WTC11 (cell line): ENCODE measurements around the gene KIRREL3. TPM values are rescaled to one million over a fixed set of nuclear protein-coding genes. Genes with fewer than 3 reads are reported as not detected.

ENCODE experiments used
- ATAC-seq: fragments of 200-7000 bp; cut with Tn5 transposase; 2 replicates; pipeline ENCODE4 v1.10.0; 2021; ENCODE audit warnings: mild to moderate bottlenecking, moderate library complexity
- CTCF ChIA-PET: fragments of 300-600 bp; sonication (Branson Sonifier 250); formaldehyde crosslinking; loops from one replicate; lab custom pipeline; 2021; ENCODE audit warnings: antibody characterized with exemption; lab: Charles Lee
- POLR2A ChIA-PET: fragments of 350-600 bp; sonication (Branson Sonifier 250); formaldehyde crosslinking; loops from one replicate; lab custom pipeline; 2021; ENCODE audit warnings: antibody characterized with exemption; lab: Charles Lee
- DNase-seq: peaks from one replicate; pipeline ENCODE4 v3.0.0; 2021; ENCODE audit warnings: low spot score
- H3K27ac Mint-ChIP-seq: 2 replicates; pipeline ENCODE4 v1.8.0; 2021; ENCODE audit warnings: mixed read lengths
- H3K27me3 Mint-ChIP-seq: 2 replicates; pipeline ENCODE4 v1.8.0; 2021; ENCODE audit warnings: low read depth, mild to moderate bottlenecking, moderate library complexity, mixed read lengths
- H3K36me3 Mint-ChIP-seq: 2 replicates; pipeline ENCODE4 v1.8.0; 2021; ENCODE audit warnings: mixed read lengths
- H3K4me1 Mint-ChIP-seq: 2 replicates; pipeline ENCODE4 v1.8.0; 2022; ENCODE audit warnings: mixed read lengths
- H3K4me3 Mint-ChIP-seq: 2 replicates; pipeline ENCODE4 v1.8.0; 2021; ENCODE audit warnings: mild to moderate bottlenecking, moderate library complexity, mixed read lengths
- H3K9me3 Mint-ChIP-seq: 2 replicates; pipeline ENCODE4 v1.8.0; 2021; ENCODE audit warnings: mixed read lengths
- ATF6 ChIP-seq: sonication (generic); formaldehyde crosslinking; IDR thresholded peaks from 2 replicates; pipeline ENCODE4 v1.8.1; 2023; ENCODE audit warnings: mild to moderate bottlenecking, missing genetic modification reagents
- CREM ChIP-seq: sonication (generic); formaldehyde crosslinking; IDR thresholded peaks from 2 replicates; pipeline ENCODE4 v1.8.1; 2022; ENCODE audit warnings: mild to moderate bottlenecking, missing genetic modification reagents, moderate library complexity
- FOXJ3 ChIP-seq: sonication (generic); formaldehyde crosslinking; IDR thresholded peaks from 2 replicates; pipeline ENCODE4 v1.9.0; 2021; ENCODE audit warnings: missing genetic modification reagents, mild to moderate bottlenecking, borderline replicate concordance
- GABPB1 ChIP-seq: sonication (generic); formaldehyde crosslinking; IDR thresholded peaks from 2 replicates; pipeline ENCODE4 v1.8.1; 2023; ENCODE audit warnings: mild to moderate bottlenecking, missing genetic modification reagents
- GRHL2 ChIP-seq: fragments of 250-450 bp; sonication (Bioruptor Pico); IDR thresholded peaks from 2 replicates; pipeline ENCODE4 v1.8.0; 2022; ENCODE audit warnings: mild to moderate bottlenecking, moderate library complexity; ENCODE audit not compliant: insufficient replicate concordance, severe bottlenecking
- HMGA2 ChIP-seq: fragments of 250-450 bp; sonication (Bioruptor Pico); IDR thresholded peaks from 2 replicates; pipeline ENCODE4 v1.4.0; 2021; ENCODE audit warnings: mild to moderate bottlenecking, moderate library complexity
- JAZF1 ChIP-seq: fragments of 250-450 bp; sonication (Bioruptor Pico); IDR thresholded peaks from 2 replicates; pipeline ENCODE4 v1.9.0; 2021; ENCODE audit warnings: moderate library complexity, mild to moderate bottlenecking, inconsistent platforms
- KAT7 ChIP-seq: sonication (generic); formaldehyde crosslinking; IDR thresholded peaks from 2 replicates; pipeline ENCODE4 v1.8.1; 2023; ENCODE audit warnings: missing genetic modification reagents, mild to moderate bottlenecking, borderline replicate concordance
- MAX ChIP-seq: sonication (generic); formaldehyde crosslinking; IDR thresholded peaks from 2 replicates; pipeline ENCODE4 v1.8.0; 2022; ENCODE audit warnings: mild to moderate bottlenecking, missing genetic modification reagents
- MXD4 ChIP-seq: fragments of 250-450 bp; sonication (Bioruptor Pico); IDR thresholded peaks from 2 replicates; pipeline ENCODE4 v1.8.0; 2021; ENCODE audit warnings: mild to moderate bottlenecking, moderate library complexity, borderline replicate concordance
- MYBL2 ChIP-seq: sonication (generic); formaldehyde crosslinking; IDR thresholded peaks from 2 replicates; pipeline ENCODE4 v1.8.1; 2023; ENCODE audit warnings: mild to moderate bottlenecking, moderate library complexity, missing genetic modification reagents
- NR1H2 ChIP-seq: sonication (generic); formaldehyde crosslinking; IDR thresholded peaks from 2 replicates; pipeline ENCODE4 v1.9.0; 2021; ENCODE audit warnings: mild to moderate bottlenecking, moderate library complexity, missing genetic modification reagents
- RELA ChIP-seq: sonication (generic); formaldehyde crosslinking; IDR thresholded peaks from 2 replicates; pipeline ENCODE4 v1.8.1; 2022; ENCODE audit warnings: missing genetic modification reagents, mild to moderate bottlenecking, borderline replicate concordance
- RORB ChIP-seq: fragments of 250-450 bp; sonication (Bioruptor Pico); IDR thresholded peaks from 2 replicates; pipeline ENCODE4 v1.9.0; 2021; ENCODE audit warnings: mild to moderate bottlenecking
- SMAD3 ChIP-seq: sonication (generic); formaldehyde crosslinking; IDR thresholded peaks from 2 replicates; pipeline ENCODE4 v1.8.0; 2022; ENCODE audit warnings: missing genetic modification reagents, mild to moderate bottlenecking, borderline replicate concordance
- TP53 ChIP-seq: sonication (generic); formaldehyde crosslinking; IDR thresholded peaks from 2 replicates; pipeline ENCODE4 v1.8.1; 2023; ENCODE audit warnings: mild to moderate bottlenecking, missing genetic modification reagents
- ZNF423 ChIP-seq: fragments of 250-450 bp; sonication (Bioruptor Pico); IDR thresholded peaks from 2 replicates; pipeline ENCODE4 v2.1.2; 2022; ENCODE audit warnings: mild to moderate bottlenecking, moderate library complexity
- total RNA-seq: library from RNA; stranded (reverse); gene quantifications from 3 replicates; pipeline ENCODE4 v1.2.3, GENCODE V29; 2021
- TF ChIP-seq, protein P1 (sequence below): sonication (generic); formaldehyde crosslinking; IDR thresholded peaks from 2 replicates; pipeline ENCODE4 v1.8.1; 2023; ENCODE audit warnings: mild to moderate bottlenecking, missing genetic modification reagents, moderate library complexity
- TF ChIP-seq, protein P2 (sequence below): sonication (generic); formaldehyde crosslinking; IDR thresholded peaks from 2 replicates; pipeline ENCODE4 v1.8.1; 2023; ENCODE audit warnings: mild to moderate bottlenecking, missing genetic modification reagents, moderate library complexity
- TF ChIP-seq, protein P3 (sequence below): sonication (generic); formaldehyde crosslinking; IDR thresholded peaks from 2 replicates; pipeline ENCODE4 v1.8.1; 2022; ENCODE audit warnings: low read depth, missing genetic modification reagents, borderline replicate concordance

KIRREL3 gene
- total RNA-seq, 1 experiment from 2014 or later, result 0.59 TPM

DNA sequence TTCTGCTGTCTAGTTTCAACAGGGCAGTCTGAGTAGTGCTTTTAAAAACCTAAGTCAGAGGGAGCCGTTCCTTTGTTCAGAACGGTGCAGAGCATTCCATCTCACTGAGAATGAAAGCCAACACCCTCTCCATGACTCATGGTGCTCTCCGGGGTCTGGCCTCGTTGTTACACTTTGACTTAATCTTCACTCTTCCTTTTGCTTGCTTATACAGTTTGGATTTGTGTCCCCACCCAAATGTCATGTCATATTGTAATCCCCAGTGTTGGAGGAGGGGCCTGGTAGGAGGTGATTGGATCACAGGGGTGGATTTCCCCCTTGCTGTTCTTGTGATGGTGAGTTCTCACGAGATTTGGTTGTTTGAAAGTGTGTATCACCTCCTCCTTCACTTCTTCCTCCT is 352.8 kb downstream of the KIRREL3 start (continued):
- TF ChIP-seq, protein P1, sequence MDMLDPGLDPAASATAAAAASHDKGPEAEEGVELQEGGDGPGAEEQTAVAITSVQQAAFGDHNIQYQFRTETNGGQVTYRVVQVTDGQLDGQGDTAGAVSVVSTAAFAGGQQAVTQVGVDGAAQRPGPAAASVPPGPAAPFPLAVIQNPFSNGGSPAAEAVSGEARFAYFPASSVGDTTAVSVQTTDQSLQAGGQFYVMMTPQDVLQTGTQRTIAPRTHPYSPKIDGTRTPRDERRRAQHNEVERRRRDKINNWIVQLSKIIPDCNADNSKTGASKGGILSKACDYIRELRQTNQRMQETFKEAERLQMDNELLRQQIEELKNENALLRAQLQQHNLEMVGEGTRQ (CRISPR knock-in tag), result no peak
- TF ChIP-seq CREM, result no peak
- TF ChIP-seq RORB (CRISPR knock-in tag), result no peak
- no peak for TF ChIP-seq KAT7 (CRISPR knock-in tag)
- no peak for TF ChIP-seq GRHL2 (CRISPR knock-in tag)
- TF ChIP-seq MXD4 (CRISPR knock-in tag), result no peak

DNA sequence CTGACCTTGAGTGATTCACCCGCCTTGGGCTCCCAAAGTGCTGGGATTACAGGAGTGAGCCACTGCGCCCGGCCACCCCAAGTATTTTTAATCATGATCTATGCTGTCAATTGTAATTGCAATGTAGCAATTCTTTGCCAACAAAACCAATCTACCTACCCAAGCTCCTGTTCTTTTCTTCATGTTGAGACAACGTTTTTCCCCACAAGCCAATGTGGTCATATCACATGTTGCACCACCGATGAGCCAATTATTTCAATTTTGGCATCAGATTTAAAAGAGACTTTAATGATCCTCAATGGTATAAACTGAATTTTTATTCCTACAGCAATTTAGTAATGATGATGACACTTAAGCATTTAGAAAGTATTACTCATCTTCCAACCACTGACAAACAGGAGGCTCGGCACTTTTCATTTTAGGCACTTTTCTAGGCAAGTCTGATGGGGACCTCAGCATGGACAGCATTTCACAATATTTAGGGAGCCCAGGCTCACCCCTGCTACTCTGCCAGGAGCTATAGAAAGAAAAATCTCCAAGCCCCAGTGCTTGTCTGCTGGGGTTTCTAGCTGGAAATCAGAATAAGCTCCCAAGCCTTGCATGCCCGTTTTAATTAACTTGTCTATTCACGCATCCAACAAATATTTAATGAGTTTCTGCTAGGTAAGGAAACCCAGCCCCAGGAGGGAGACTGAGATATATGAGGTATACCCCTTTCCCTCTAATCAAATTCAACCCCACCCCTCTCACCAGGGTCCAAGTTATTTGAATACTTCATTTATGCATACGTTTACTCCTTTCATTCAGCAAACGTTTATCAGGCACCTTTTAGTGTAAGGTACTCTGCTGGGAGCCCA is 353.6 kb downstream of the KIRREL3 start:
- DNase-seq, result no peak
- POLR2A ChIA-PET, result no interaction called here
- Mint-ChIP-seq H3K27ac (no peak overlapping the region), H3K4me1 (peaks cover 13% of the 10 kb centered on the region), H3K27me3 (no peaks in the 10 kb centered on the region; the same call in 1 of the 2 replicates), H3K9me3 (no peaks in the 10 kb centered on the region), H3K4me3 (no peak overlapping the region), H3K36me3 (no peaks in the 10 kb centered on the region)
- no peak for ATAC-seq
- no peak for TF ChIP-seq RELA (CRISPR knock-in tag)
- TF ChIP-seq MYBL2, result no peak
- no peak for TF ChIP-seq SMAD3 (CRISPR knock-in tag)
- TF ChIP-seq TP53 (CRISPR knock-in tag), result no peak
- TF ChIP-seq ZNF423 (CRISPR knock-in tag), result no peak
- TF ChIP-seq JAZF1 (CRISPR knock-in tag), result no peak
- no peak for TF ChIP-seq MAX
- no peak for TF ChIP-seq HMGA2 (CRISPR knock-in tag)
- no peak for TF ChIP-seq FOXJ3 (CRISPR knock-in tag)
- TF ChIP-seq, protein P2, sequence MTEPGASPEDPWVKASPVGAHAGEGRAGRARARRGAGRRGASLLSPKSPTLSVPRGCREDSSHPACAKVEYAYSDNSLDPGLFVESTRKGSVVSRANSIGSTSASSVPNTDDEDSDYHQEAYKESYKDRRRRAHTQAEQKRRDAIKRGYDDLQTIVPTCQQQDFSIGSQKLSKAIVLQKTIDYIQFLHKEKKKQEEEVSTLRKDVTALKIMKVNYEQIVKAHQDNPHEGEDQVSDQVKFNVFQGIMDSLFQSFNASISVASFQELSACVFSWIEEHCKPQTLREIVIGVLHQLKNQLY (CRISPR knock-in tag), result no peak
- TF ChIP-seq, protein P3, sequence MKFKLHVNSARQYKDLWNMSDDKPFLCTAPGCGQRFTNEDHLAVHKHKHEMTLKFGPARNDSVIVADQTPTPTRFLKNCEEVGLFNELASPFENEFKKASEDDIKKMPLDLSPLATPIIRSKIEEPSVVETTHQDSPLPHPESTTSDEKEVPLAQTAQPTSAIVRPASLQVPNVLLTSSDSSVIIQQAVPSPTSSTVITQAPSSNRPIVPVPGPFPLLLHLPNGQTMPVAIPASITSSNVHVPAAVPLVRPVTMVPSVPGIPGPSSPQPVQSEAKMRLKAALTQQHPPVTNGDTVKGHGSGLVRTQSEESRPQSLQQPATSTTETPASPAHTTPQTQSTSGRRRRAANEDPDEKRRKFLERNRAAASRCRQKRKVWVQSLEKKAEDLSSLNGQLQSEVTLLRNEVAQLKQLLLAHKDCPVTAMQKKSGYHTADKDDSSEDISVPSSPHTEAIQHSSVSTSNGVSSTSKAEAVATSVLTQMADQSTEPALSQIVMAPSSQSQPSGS, result no peak
- no peak for TF ChIP-seq NR1H2 (CRISPR knock-in tag)
- no peak for TF ChIP-seq ATF6 (CRISPR knock-in tag)
- TF ChIP-seq GABPB1 (CRISPR knock-in tag), result no peak
- CTCF ChIA-PET, result no interaction called here
